GM12873 (cell line): ENCODE data around the gene KSR1.

ENCODE experiments used
- TF ChIP-seq, protein P1 (sequence below): IDR thresholded peaks from 2 replicates; pipeline ENCODE4 v1.5.1; 2012; ENCODE audit warnings: low read depth, mild to moderate bottlenecking, moderate library complexity, low read length, control low read depth; ENCODE audit not compliant: insufficient read depth; ENCODE audit errors: missing control alignments

The KSR1 gene

GRCh38 chr17:27573971-27574525 is 117.8 kb downstream of the KSR1 start:
- TF ChIP-seq, protein P1, sequence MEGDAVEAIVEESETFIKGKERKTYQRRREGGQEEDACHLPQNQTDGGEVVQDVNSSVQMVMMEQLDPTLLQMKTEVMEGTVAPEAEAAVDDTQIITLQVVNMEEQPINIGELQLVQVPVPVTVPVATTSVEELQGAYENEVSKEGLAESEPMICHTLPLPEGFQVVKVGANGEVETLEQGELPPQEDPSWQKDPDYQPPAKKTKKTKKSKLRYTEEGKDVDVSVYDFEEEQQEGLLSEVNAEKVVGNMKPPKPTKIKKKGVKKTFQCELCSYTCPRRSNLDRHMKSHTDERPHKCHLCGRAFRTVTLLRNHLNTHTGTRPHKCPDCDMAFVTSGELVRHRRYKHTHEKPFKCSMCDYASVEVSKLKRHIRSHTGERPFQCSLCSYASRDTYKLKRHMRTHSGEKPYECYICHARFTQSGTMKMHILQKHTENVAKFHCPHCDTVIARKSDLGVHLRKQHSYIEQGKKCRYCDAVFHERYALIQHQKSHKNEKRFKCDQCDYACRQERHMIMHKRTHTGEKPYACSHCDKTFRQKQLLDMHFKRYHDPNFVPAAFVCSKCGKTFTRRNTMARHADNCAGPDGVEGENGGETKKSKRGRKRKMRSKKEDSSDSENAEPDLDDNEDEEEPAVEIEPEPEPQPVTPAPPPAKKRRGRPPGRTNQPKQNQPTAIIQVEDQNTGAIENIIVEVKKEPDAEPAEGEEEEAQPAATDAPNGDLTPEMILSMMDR: no peak

GRCh38 chr17:27575096-27575911 is 119.1 kb downstream of the KSR1 start:
- TF ChIP-seq, protein P1: no peak

GRCh38 chr17:27575912-27576252 is 119.6 kb downstream of the KSR1 start:
- TF ChIP-seq, protein P1: no peak

- TF ChIP-seq, protein P1: no peak
Measured at GRCh38 chr17:27576477-27577083, 120.3 kb downstream of the KSR1 start.

DNA sequence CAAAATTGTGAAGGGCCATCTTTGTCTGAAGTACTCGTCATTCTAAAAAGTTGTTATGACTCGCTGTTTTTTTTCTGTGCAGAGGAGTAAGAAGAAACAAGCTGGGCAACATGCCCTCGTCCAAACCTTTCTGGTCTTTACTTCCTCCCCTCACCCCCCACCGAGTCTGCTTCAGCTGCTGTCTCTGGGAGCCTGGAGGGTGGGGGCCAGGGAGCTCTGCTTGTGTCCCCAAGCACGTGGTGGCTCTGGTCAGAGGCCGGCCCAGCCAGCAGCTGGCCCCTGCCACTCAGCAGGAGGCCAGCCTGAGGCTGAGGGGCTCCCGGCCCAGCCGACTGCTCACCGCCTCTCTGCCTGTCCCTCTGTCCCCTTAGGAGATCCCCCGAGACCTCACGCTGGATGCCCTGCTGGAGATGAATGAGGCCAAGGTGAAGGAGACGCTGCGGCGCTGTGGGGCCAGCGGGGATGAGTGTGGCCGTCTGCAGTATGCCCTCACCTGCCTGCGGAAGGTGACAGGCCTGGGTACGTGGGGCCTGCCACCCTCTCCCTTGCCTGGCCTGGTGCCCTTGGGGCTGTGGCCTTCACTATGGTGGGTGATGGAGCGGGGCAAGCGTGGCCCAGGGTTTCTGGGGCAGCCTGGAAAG is 121.0 kb downstream of the KSR1 start:
- TF ChIP-seq, protein P1: no peak

DNA sequence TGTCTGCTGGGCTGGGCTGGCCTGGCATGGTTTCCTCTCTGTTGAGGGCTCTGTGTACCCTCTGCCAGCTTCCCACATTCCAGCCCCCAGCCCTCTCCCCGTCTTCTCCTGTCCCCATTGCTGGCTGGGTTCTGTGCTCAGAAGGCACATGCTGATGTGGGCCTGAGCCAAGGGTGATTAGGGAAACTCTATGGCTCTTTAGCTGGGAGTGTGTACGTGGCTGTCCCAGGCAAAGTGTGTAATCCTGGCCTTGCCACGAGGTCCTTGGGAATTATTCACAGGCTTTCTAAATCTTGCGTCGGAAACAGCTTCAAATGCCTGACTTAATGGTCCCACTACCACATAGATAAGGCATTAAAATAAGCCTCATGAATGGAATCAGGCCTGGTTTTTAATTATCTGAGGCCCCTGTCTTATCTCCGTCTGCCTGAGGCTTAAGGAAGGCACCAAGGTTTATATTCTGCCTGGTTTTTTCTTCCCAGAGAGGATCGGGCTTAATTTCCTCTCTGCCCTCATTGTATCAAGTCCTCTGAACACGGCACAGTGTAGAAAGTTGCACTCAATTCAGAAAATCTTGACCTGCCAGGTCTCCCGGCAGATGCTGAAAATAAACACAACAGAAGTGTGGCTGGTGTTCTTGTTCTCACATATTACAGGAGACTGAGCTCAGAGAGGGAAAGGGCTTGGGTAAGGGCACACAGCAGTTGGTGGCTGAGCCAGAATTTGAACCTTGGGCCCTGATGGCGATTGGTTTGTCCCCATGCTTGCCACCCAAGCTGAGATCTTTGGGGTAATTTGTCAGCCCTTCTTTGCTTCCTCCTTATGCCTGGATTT is 121.9 kb downstream of the KSR1 start:
- TF ChIP-seq, protein P1: no peak
